Measurements from ENCODE around the gene CHIA.

The CHIA gene

DNA sequence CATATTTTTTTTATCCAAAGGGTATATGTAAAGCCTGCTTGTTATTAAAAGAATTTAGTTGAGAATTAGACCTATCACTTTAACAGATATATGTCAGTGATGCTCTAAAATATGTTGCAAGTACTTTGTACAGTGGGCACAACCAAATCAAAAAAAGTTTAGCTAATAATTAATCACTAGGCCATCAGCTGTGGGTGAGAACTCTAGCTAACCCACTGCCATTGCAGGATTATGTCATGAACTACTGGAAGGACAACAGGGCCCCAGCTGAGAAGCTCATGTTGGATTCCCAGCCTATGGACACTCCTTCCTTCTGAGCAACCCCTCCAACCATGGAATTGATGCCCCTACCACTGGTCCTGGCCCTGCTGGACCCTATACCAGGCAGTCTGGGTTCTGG is 6.8 kb upstream of the CHIA start:
- no peaks in the 10 kb centered on the region for H3F3A ChIP-seq (ENCODE audit: control insufficient read depth, insufficient read depth)
- no peaks in the 10 kb centered on the region for H3K4me1 ChIP-seq (ENCODE audit: control insufficient read depth, low read length)
- H3K9me3 ChIP-seq (ENCODE audit: control insufficient read depth, insufficient read depth, low read length) = no peaks in the 10 kb centered on the region
- no peaks in the 10 kb centered on the region for H3K9me2 ChIP-seq (replicated peaks; ENCODE audit: control insufficient read depth, low read length)
- H3K4me3 ChIP-seq (ENCODE audit: low read length) = no peak overlapping the region
- no peaks in the 10 kb centered on the region for H3K79me2 ChIP-seq (ENCODE audit: control insufficient read depth, low read length)
- H3K27ac ChIP-seq (ENCODE audit: low read depth, low read length) = no peak overlapping the region
- no peaks in the 10 kb centered on the region for H3K36me3 ChIP-seq (ENCODE audit: control insufficient read depth, low read length)
- H4K20me1 ChIP-seq (ENCODE audit: control insufficient read depth, insufficient read depth, low read depth, low read length) = no peaks in the 10 kb centered on the region
- H3K27me3 ChIP-seq (ENCODE audit: control insufficient read depth, low read length) = peaks cover 3% of the 10 kb centered on the region
- no peak overlapping the region for H3K4me2 ChIP-seq (ENCODE audit: low read length)
- TF ChIP-seq CTCF (IDR thresholded peaks at IDR 0.05; ENCODE audit: low read depth, low read length, poor library complexity, severe bottlenecking) (no peak), EZH2phosphoT487 (IDR thresholded peaks at IDR 0.05; ENCODE audit: borderline replicate concordance, low read length) (no peak)

DNA sequence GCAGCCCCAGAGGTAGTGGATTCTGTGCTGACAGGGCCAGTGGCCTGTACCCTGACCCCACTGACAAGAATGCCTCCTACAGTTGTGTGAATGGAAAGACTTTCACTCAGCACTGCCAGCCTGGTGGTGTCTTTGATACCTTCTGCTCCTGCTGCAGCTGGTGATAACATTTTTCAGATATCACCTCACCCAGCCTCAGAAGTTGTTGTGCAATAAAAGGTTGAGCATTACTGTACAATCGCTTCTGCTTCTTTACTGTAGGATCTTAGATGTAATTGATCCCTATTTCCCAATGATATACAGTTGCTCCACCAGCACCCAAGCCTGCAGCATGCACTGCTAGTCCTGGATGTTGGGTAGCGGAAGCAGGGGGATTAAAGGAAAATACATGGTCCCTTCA is 4.8 kb upstream of the CHIA start:
- Histone ChIP-seq H3K27ac (ENCODE audit: low read depth, low read length) (no peak overlapping the region), H4K20me1 (ENCODE audit: control insufficient read depth, insufficient read depth, low read depth, low read length) (no peaks in the 10 kb centered on the region), H3K27me3 (ENCODE audit: control insufficient read depth, low read length) (peaks cover 3% of the 10 kb centered on the region), H3K4me3 (ENCODE audit: low read length) (no peak overlapping the region), H3K79me2 (ENCODE audit: control insufficient read depth, low read length) (no peaks in the 10 kb centered on the region), H3K36me3 (ENCODE audit: control insufficient read depth, low read length) (no peaks in the 10 kb centered on the region), H3K4me2 (ENCODE audit: low read length) (no peak overlapping the region), H3K4me1 (ENCODE audit: control insufficient read depth, low read length) (no peaks in the 10 kb centered on the region), H3F3A (ENCODE audit: control insufficient read depth, insufficient read depth) (no peaks in the 10 kb centered on the region), H3K9me2 (replicated peaks; ENCODE audit: control insufficient read depth, low read length) (no peaks in the 10 kb centered on the region), H3K9me3 (ENCODE audit: control insufficient read depth, insufficient read depth, low read length) (no peaks in the 10 kb centered on the region)
- TF ChIP-seq EZH2phosphoT487 (IDR thresholded peaks at IDR 0.05; ENCODE audit: borderline replicate concordance, low read length) = no peak
- no peak for TF ChIP-seq CTCF (IDR thresholded peaks at IDR 0.05; ENCODE audit: low read depth, low read length, poor library complexity, severe bottlenecking)

- no peak overlapping the region for H3K27ac ChIP-seq (ENCODE audit: low read depth, low read length)
- no peaks in the 10 kb centered on the region for H3K4me1 ChIP-seq (ENCODE audit: control insufficient read depth, low read length)
- no peak overlapping the region for H3K4me3 ChIP-seq (ENCODE audit: low read length)
- no peaks in the 10 kb centered on the region for H3K36me3 ChIP-seq (ENCODE audit: control insufficient read depth, low read length)
- H3K4me2 ChIP-seq (ENCODE audit: low read length) = no peak overlapping the region
- peaks cover 3% of the 10 kb centered on the region for H3K27me3 ChIP-seq (ENCODE audit: control insufficient read depth, low read length)
- no peaks in the 10 kb centered on the region for H3K9me3 ChIP-seq (ENCODE audit: control insufficient read depth, insufficient read depth, low read length)
- H4K20me1 ChIP-seq (ENCODE audit: control insufficient read depth, insufficient read depth, low read depth, low read length) = no peaks in the 10 kb centered on the region
- H3F3A ChIP-seq (ENCODE audit: control insufficient read depth, insufficient read depth) = no peaks in the 10 kb centered on the region
- TF ChIP-seq EZH2phosphoT487 (IDR thresholded peaks at IDR 0.05; ENCODE audit: borderline replicate concordance, low read length) = no peak
- TF ChIP-seq CTCF (IDR thresholded peaks at IDR 0.05; ENCODE audit: low read depth, low read length, poor library complexity, severe bottlenecking) = no peak
- H3K79me2 ChIP-seq (ENCODE audit: control insufficient read depth, low read length) = no peaks in the 10 kb centered on the region
- no peaks in the 10 kb centered on the region for H3K9me2 ChIP-seq (replicated peaks; ENCODE audit: control insufficient read depth, low read length)
Measured at GRCh38 chr1:111286912-111287311, 3.7 kb upstream of the CHIA start.

- no peaks in the 10 kb centered on the region for H3K36me3 ChIP-seq (ENCODE audit: control insufficient read depth, low read length)
- H3K4me2 ChIP-seq (ENCODE audit: low read length) = no peak overlapping the region
- no peaks in the 10 kb centered on the region for H4K20me1 ChIP-seq (ENCODE audit: control insufficient read depth, insufficient read depth, low read depth, low read length)
- no peaks in the 10 kb centered on the region for H3K4me1 ChIP-seq (ENCODE audit: control insufficient read depth, low read length)
- no peaks in the 10 kb centered on the region for H3K9me3 ChIP-seq (ENCODE audit: control insufficient read depth, insufficient read depth, low read length)
- H3K9me2 ChIP-seq (replicated peaks; ENCODE audit: control insufficient read depth, low read length) = no peaks in the 10 kb centered on the region
- peaks cover 3% of the 10 kb centered on the region for H3K27me3 ChIP-seq (ENCODE audit: control insufficient read depth, low read length)
- H3K27ac ChIP-seq (ENCODE audit: low read depth, low read length) = no peak overlapping the region
- no peaks in the 10 kb centered on the region for H3K79me2 ChIP-seq (ENCODE audit: control insufficient read depth, low read length)
- no peak overlapping the region for H3K4me3 ChIP-seq (ENCODE audit: low read length)
- TF ChIP-seq EZH2phosphoT487 (IDR thresholded peaks at IDR 0.05; ENCODE audit: borderline replicate concordance, low read length) (no peak), CTCF (IDR thresholded peaks at IDR 0.05; ENCODE audit: low read depth, low read length, poor library complexity, severe bottlenecking) (no peak)
- H3F3A ChIP-seq (ENCODE audit: control insufficient read depth, insufficient read depth) = no peaks in the 10 kb centered on the region
Measured at GRCh38 chr1:111289371-111289770, 1.3 kb upstream of the CHIA start.

Data from DOHH2 (cell line).